ENCODE results near the gene ANKFY1.

GRCh38 chr17:4116516-4116915 is 147.3 kb downstream of the ANKFY1 start:
- TF ChIP-seq POLR2A (IDR thresholded peaks at IDR 0.05) (no peak), CTCF (IDR thresholded peaks at IDR 0.05) (no peak)
